ENCODE measurements around the gene CCNF. TPM values are rescaled to one million over a fixed set of nuclear protein-coding genes. Genes with fewer than 3 reads are reported as not detected.

CCNF gene
- total RNA-seq, 2 experiments from 2014 or later = 0.81 to 1.3 TPM

DNA sequence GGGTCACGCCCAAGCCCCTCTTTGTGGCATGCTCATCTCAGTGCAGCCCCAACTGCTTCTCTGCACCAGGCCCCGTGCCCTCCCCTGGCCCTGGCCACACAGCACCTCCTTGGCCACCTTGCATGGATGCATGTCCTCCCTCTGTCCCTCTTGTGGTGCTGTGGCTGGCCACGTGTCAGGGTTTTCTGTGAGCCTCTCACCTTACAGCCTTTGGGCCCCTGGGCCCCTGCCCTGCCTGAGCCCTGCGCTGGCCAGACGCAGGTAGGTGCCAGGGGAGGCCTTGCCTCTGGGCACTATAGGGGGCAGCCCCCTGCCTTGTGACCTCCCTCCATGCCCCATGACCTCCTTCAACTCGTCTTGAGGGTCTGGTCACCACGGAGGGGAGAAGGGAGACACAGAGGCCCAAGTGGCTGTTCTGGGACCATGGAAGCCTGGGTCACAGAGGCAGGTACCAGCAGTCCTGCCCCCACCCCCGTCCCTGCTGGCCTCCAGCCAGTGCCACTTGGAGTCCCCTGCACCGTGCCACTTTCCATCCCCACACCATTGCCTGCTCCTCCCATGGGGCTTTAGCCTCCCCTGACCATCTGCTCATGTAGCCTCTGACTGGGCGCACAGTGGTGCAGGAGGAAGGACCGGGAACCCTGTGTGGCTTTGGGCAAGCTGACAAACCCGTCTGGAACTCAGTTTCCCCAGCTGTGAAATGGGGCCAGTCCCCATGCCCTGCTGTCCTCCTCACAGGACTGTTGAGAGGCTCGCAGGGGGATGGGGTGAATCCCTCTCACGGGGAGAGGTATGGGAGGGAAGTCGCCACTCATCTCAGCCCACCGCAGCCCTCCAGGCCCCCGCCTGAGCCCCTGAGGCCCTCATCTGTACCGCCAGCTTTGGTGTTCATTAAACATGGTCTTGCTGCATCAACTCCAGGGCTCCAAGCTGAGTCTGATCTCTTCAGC, 73.0 kb downstream of the CCNF start:
- Histone ChIP-seq H3K36me3 (ENCODE audit: insufficient read depth, low read length) (peaks cover 2% of the 10 kb centered on the region), H3K27ac (ENCODE audit: low read depth in 1 of 2, low read length in 2 of 2) (no peak overlapping the region), H3K9me3 (ENCODE audit: control insufficient read depth in 1 of 2, insufficient read depth in 1 of 2, low read length in 2 of 2) (no peaks in the 10 kb centered on the region), H3K27me3 (ENCODE audit: control insufficient read depth in 1 of 2, insufficient read depth in 2 of 2, low read length in 2 of 2) (no peaks in the 10 kb centered on the region), H3K4me1 (ENCODE audit: insufficient read depth, low read length) (peaks cover 7% of the 10 kb centered on the region), H3K4me3 (ENCODE audit: low read length) (no peak overlapping the region)
- Mint-ChIP-seq H3K27ac (no peak overlapping the region), H3K36me3 (ENCODE audit: low read depth) (peaks cover 4% of the 10 kb centered on the region), H3K4me1 (ENCODE audit: low read depth) (peaks cover 4% of the 10 kb centered on the region), H3K27me3 (no peaks in the 10 kb centered on the region), H3K4me3 (no peak overlapping the region), H3K9me3 (no peaks in the 10 kb centered on the region)
- POLR2A ChIA-PET = interaction anchor here (0.8 to 1.3 kb wide), 2 partner anchors 11 to 73 kb away, joined by 3 to 4 read pairs; partner anchors contain the start of gene CCNF
- DNase-seq = no peak
- TF ChIP-seq CTCF (IDR thresholded peaks at IDR 0.05) = no peak
- no peak for ATAC-seq (ENCODE audit: poor library complexity)
- intact Hi-C loops (cut with DNase I, micrococcal nuclease) = loop anchor here (1.0 to 2.0 kb wide), 4 partner anchors 21 to 307 kb away; partner anchors contain the start of gene ABCA3 (in 2 of the 2)
- CTCF ChIA-PET = interaction anchor here (0.8 to 2.5 kb wide), 6 partner anchors 9 to 308 kb away, joined by 3 to 17 read pairs (median 4); partner anchors contain the start of gene ABCA3

DNA sequence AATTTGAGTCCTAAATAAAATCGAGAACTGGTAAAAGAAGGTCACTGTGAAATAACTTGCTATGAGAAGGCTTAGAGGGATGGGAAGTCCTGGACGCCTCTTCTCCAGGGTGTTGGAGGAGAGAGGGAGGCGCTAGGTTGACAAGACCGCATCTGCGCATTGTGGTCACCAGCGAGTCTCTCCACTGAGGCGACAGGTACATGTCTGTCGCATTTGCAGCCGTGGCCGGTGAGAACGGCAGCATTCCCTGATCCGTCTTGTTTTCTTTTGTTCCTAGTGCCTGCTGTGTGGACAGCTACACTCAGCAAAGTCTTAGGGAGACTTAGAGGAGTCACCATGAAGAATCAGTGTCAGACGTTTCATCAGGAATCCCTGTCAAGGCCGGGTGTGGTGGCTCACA, 76.4 kb downstream of the CCNF start:
- TF ChIP-seq CTCF (IDR thresholded peaks at IDR 0.05) = no peak
- H3K4me3 Mint-ChIP-seq = no peak overlapping the region
- H3K27me3 ChIP-seq (ENCODE audit: control insufficient read depth in 1 of 2, insufficient read depth in 2 of 2, low read length in 2 of 2) = no peaks in the 10 kb centered on the region
- no peaks in the 10 kb centered on the region for H3K36me3 Mint-ChIP-seq (ENCODE audit: low read depth)
- no peaks in the 10 kb centered on the region for H3K9me3 ChIP-seq (ENCODE audit: control insufficient read depth in 1 of 2, insufficient read depth in 1 of 2, low read length in 2 of 2)
- no peaks in the 10 kb centered on the region for H3K36me3 ChIP-seq (ENCODE audit: insufficient read depth, low read length)
- ATAC-seq (ENCODE audit: poor library complexity) = no peak
- ChIA-PET CTCF (no interaction called here), POLR2A (no interaction called here)
- H3K4me1 Mint-ChIP-seq (ENCODE audit: low read depth) = peaks cover 4% of the 10 kb centered on the region
- H3K4me1 ChIP-seq (ENCODE audit: insufficient read depth, low read length) = peaks cover 11% of the 10 kb centered on the region
- peak in 1 of 14 experiments; percentile 12 for DNase-seq
- no peak overlapping the region for H3K27ac Mint-ChIP-seq
- no peak overlapping the region for H3K4me3 ChIP-seq (ENCODE audit: low read length)
- no peaks in the 10 kb centered on the region for H3K9me3 Mint-ChIP-seq
- H3K27ac ChIP-seq (ENCODE audit: low read depth in 1 of 2, low read length in 2 of 2) = no peak overlapping the region
- no peaks in the 10 kb centered on the region for H3K27me3 Mint-ChIP-seq
- intact Hi-C loops (cut with DNase I, micrococcal nuclease) = no loop called here

GRCh38 chr16:2507052-2507659, 77.9 kb downstream of the CCNF start:
- DNase-seq = no peak
- H3K4me3 ChIP-seq (ENCODE audit: low read length) = no peak overlapping the region
- no peaks in the 10 kb centered on the region for H3K27me3 ChIP-seq (ENCODE audit: control insufficient read depth in 1 of 2, insufficient read depth in 2 of 2, low read length in 2 of 2)
- H3K4me1 Mint-ChIP-seq (ENCODE audit: low read depth) = peaks cover 2% of the 10 kb centered on the region
- no peaks in the 10 kb centered on the region for H3K9me3 Mint-ChIP-seq
- no peak for TF ChIP-seq CTCF (IDR thresholded peaks at IDR 0.05)
- no peaks in the 10 kb centered on the region for H3K9me3 ChIP-seq (ENCODE audit: control insufficient read depth in 1 of 2, insufficient read depth in 1 of 2, low read length in 2 of 2)
- peak; percentile 34 for ATAC-seq (ENCODE audit: poor library complexity)
- H3K27ac Mint-ChIP-seq = no peak overlapping the region
- H3K36me3 ChIP-seq (ENCODE audit: insufficient read depth, low read length) = no peaks in the 10 kb centered on the region
- POLR2A ChIA-PET = no interaction called here
- no peaks in the 10 kb centered on the region for H3K36me3 Mint-ChIP-seq (ENCODE audit: low read depth)
- no peak overlapping the region for H3K27ac ChIP-seq (ENCODE audit: low read depth in 1 of 2, low read length in 2 of 2)
- H3K27me3 Mint-ChIP-seq = no peaks in the 10 kb centered on the region
- peaks cover 4% of the 10 kb centered on the region for H3K4me1 ChIP-seq (ENCODE audit: insufficient read depth, low read length)
- H3K4me3 Mint-ChIP-seq = no peak overlapping the region
- CTCF ChIA-PET = no interaction called here
- intact Hi-C loops (cut with DNase I, micrococcal nuclease) = no loop called here

Measured in CD4-positive, alpha-beta T cell (primary cell).